Measurements from ENCODE around the gene NOS2.
"Not testable (repeated sequence)": the region's sequence is repeated elsewhere in the genome, so short reads cannot be mapped to it uniquely, and the experiment has no call there.

DNA sequence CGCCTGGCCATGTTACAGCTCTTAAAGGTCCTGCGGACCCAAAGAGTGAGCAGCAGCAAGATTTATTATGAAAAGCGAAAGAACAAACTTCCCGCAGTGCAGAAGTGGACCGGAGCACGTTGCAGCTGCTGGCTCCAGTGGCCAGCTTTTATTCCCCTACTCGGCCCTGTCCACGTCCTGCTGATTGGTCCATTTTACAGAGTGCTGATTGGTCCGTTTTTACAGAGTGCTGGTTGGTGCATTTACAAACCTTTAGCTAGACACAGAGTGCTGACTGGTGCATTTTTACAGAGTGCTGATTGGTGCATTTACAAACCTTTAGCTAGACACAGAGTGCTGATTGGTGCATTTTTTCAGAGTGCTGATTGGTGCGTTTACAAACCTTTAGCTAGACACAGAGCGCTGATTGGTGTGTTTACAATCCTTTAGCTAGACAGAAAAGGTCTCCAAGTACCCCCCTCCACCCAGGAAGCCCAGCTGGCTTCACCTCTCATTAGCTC, 46.5 kb upstream of the NOS2 start:
- TF ChIP-seq, protein P1, sequence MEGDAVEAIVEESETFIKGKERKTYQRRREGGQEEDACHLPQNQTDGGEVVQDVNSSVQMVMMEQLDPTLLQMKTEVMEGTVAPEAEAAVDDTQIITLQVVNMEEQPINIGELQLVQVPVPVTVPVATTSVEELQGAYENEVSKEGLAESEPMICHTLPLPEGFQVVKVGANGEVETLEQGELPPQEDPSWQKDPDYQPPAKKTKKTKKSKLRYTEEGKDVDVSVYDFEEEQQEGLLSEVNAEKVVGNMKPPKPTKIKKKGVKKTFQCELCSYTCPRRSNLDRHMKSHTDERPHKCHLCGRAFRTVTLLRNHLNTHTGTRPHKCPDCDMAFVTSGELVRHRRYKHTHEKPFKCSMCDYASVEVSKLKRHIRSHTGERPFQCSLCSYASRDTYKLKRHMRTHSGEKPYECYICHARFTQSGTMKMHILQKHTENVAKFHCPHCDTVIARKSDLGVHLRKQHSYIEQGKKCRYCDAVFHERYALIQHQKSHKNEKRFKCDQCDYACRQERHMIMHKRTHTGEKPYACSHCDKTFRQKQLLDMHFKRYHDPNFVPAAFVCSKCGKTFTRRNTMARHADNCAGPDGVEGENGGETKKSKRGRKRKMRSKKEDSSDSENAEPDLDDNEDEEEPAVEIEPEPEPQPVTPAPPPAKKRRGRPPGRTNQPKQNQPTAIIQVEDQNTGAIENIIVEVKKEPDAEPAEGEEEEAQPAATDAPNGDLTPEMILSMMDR (conservative IDR thresholded peaks at IDR 0.05; ENCODE audit: low read depth, low read length): not testable (repeated sequence)
- TF ChIP-seq EZH2 (IDR thresholded peaks at IDR 0.05; ENCODE audit: borderline replicate concordance, low read depth, low read length, poor library complexity, severe bottlenecking): not testable (repeated sequence)

Measured in A673 (cell line).